GM19395 (cell line): Measurements from ENCODE around the gene GNL2.
"Not testable (repeated sequence)": the region's sequence is repeated elsewhere in the genome, so short reads cannot be mapped to it uniquely, and the experiment has no call there.

Experiments used
- ATAC-seq: cut with Tn5 transposase; IDR thresholded peaks from one replicate; pipeline ENCODE4 v1.9.1; 2021; ENCODE audit warnings: mild to moderate bottlenecking, moderate library complexity; ENCODE audit not compliant: unreplicated experiment

GNL2 gene

GRCh38 chr1:37560401-37561132 is 35.2 kb downstream of the GNL2 start:
- no peak for ATAC-seq

GRCh38 chr1:37559957-37560379 is 35.8 kb downstream of the GNL2 start:
- not testable (repeated sequence) for ATAC-seq

- no peak for ATAC-seq
Measured at GRCh38 chr1:37559080-37559479, 36.7 kb downstream of the GNL2 start.

- ATAC-seq: no peak
Measured at GRCh38 chr1:37558411-37558810, 37.3 kb downstream of the GNL2 start.

- no peak for ATAC-seq
Measured at GRCh38 chr1:37557402-37557801, 38.3 kb downstream of the GNL2 start.

GRCh38 chr1:37556712-37557196 is 39.0 kb downstream of the GNL2 start, which contains the start of gene DNALI1:
Gene DNALI1, plus strand, starts transcription at chr1:37556940. Its CDS starts 55 bp downstream, at chr1:37556995.
- ATAC-seq: no peak

- ATAC-seq: peak; percentile 91
Measured at GRCh38 chr1:37553927-37554808, 41.6 kb downstream of the GNL2 start, which contains the start of gene SNIP1. Gene SNIP1, minus strand, starts transcription at chr1:37554293. Its CDS starts 64 bp downstream, at chr1:37554229.

- peak; percentile 25 for ATAC-seq
Measured at GRCh38 chr1:37553598-37553926, 42.2 kb downstream of the GNL2 start.

- no peak for ATAC-seq
Measured at GRCh38 chr1:37549341-37549740, 46.4 kb downstream of the GNL2 start.

- ATAC-seq: no peak
Measured at GRCh38 chr1:37545019-37545418, 50.7 kb downstream of the GNL2 start.

GRCh38 chr1:37544530-37544929 is 51.2 kb downstream of the GNL2 start:
- no peak for ATAC-seq

- no peak for ATAC-seq
Measured at GRCh38 chr1:37540036-37540785, 55.5 kb downstream of the GNL2 start.

GRCh38 chr1:37539154-37539553 is 56.6 kb downstream of the GNL2 start:
- not testable (repeated sequence) for ATAC-seq

- no peak for ATAC-seq
Measured at GRCh38 chr1:37537378-37537777, 58.4 kb downstream of the GNL2 start.

- no peak for ATAC-seq
Measured at GRCh38 chr1:37533317-37534093, 62.2 kb downstream of the GNL2 start.

- ATAC-seq: not testable (repeated sequence)
Measured at GRCh38 chr1:37532418-37533156, 63.1 kb downstream of the GNL2 start.

GRCh38 chr1:37529888-37530287 is 65.8 kb downstream of the GNL2 start:
- ATAC-seq: not testable (repeated sequence)

- no peak for ATAC-seq
Measured at GRCh38 chr1:37519613-37520012, 76.1 kb downstream of the GNL2 start.

- ATAC-seq: not testable (repeated sequence)
Measured at GRCh38 chr1:37518929-37519328, 76.8 kb downstream of the GNL2 start.
